Astrocyte (in vitro differentiated cells and primary cell): ENCODE results near the gene LIPC. TPM values are rescaled to one million over a fixed set of nuclear protein-coding genes. Genes with fewer than 3 reads are reported as not detected.

Experiments used
- DNase-seq: peaks from one replicate; pipeline ENCODE4 v3.0.0-alpha.2; 2010; ENCODE audit warnings: low read depth
- FAIRE-seq: peaks from 2 replicates; lab custom pipeline; 2011; peaks lifted over from hg19 to GRCh38; lab: Jason Lieb, UNC
- H2AFZ ChIP-seq: 2 replicates; pipeline ENCODE4 v1.6.0; 2012; ENCODE audit warnings: low read depth, low read length, inconsistent platforms
- H3K27ac ChIP-seq: 2 replicates; pipeline ENCODE4 v1.5.1; 2011; ENCODE audit warnings: low read depth, low read length, inconsistent platforms
- H3K27me3 ChIP-seq: 2 replicates; pipeline ENCODE4 v1.6.0; 2011; ENCODE audit warnings: low read length, inconsistent platforms; ENCODE audit not compliant: insufficient read depth
- H3K36me3 ChIP-seq: 2 replicates; pipeline ENCODE4 v1.5.1; 2011; ENCODE audit warnings: low read length, inconsistent platforms; ENCODE audit not compliant: insufficient read depth
- H3K4me1 ChIP-seq: 2 replicates; pipeline ENCODE4 v1.5.1; 2011; ENCODE audit warnings: low read length, inconsistent platforms; ENCODE audit not compliant: insufficient read depth
- H3K4me2 ChIP-seq: 2 replicates; pipeline ENCODE4 v1.6.0; 2012; ENCODE audit warnings: low read length, inconsistent platforms
- H3K4me3 ChIP-seq: 2 replicates; pipeline ENCODE4 v1.5.1; 2011; ENCODE audit warnings: low read depth, mild to moderate bottlenecking, low read length, inconsistent platforms; ENCODE audit not compliant: insufficient read depth
- H3K79me2 ChIP-seq: 2 replicates; pipeline ENCODE4 v1.6.0; 2012; ENCODE audit warnings: mild to moderate bottlenecking, low read length, inconsistent platforms; ENCODE audit not compliant: insufficient read depth
- H3K9ac ChIP-seq: 2 replicates; pipeline ENCODE4 v1.6.0; 2012; ENCODE audit warnings: mild to moderate bottlenecking, low read length, inconsistent platforms
- H3K9me3 ChIP-seq: 2 replicates; pipeline ENCODE4 v1.5.1; 2012; ENCODE audit warnings: low read depth, mild to moderate bottlenecking, low read length, inconsistent platforms; ENCODE audit not compliant: insufficient read depth
- H4K20me1 ChIP-seq: 2 replicates; pipeline ENCODE4 v1.6.0; 2012; ENCODE audit warnings: low read length, inconsistent platforms; ENCODE audit not compliant: insufficient read depth
- H3K27ac Mint-ChIP-seq: one replicate; pipeline ENCODE4 v1.8.0; 2021; ENCODE audit warnings: mild to moderate bottlenecking, mixed read lengths; ENCODE audit not compliant: unreplicated experiment
- H3K27me3 Mint-ChIP-seq: one replicate; pipeline ENCODE4 v1.8.0; 2021; ENCODE audit warnings: low read depth, mixed read lengths; ENCODE audit not compliant: unreplicated experiment
- H3K36me3 Mint-ChIP-seq: one replicate; pipeline ENCODE4 v1.8.0; 2021; ENCODE audit warnings: low read depth, mixed read lengths; ENCODE audit not compliant: unreplicated experiment
- H3K4me1 Mint-ChIP-seq: one replicate; pipeline ENCODE4 v1.8.0; 2021; ENCODE audit warnings: low read depth, mixed read lengths; ENCODE audit not compliant: unreplicated experiment
- H3K4me3 Mint-ChIP-seq: one replicate; pipeline ENCODE4 v1.8.0; 2021; ENCODE audit warnings: mild to moderate bottlenecking, moderate library complexity, mixed read lengths; ENCODE audit not compliant: unreplicated experiment
- H3K9me3 Mint-ChIP-seq: one replicate; pipeline ENCODE4 v1.8.0; 2021; ENCODE audit warnings: mild to moderate bottlenecking, mixed read lengths; ENCODE audit not compliant: unreplicated experiment
- CTCF ChIP-seq: IDR thresholded peaks from 2 replicates; pipeline ENCODE4 v1.5.1; 2011; ENCODE audit warnings: low read depth, mild to moderate bottlenecking, inconsistent platforms, low read length, moderate library complexity; ENCODE audit not compliant: insufficient read depth
- EZH2 ChIP-seq: IDR thresholded peaks from 2 replicates; pipeline ENCODE4 v1.6.1; 2012; ENCODE audit warnings: mild to moderate bottlenecking, low read length, inconsistent platforms; ENCODE audit not compliant: insufficient read depth
- total RNA-seq: library from RNA; stranded (reverse); gene quantifications from 2 replicates; pipeline ENCODE4 v1.2.1, GENCODE V29; 2021

The LIPC gene
- total RNA-seq, 1 donor from 2014 or later, result not detected

- Mint-ChIP-seq H3K27me3 (peaks cover 2% of the 10 kb centered on the region), H3K4me3 (no peak overlapping the region), H3K36me3 (no peaks in the 10 kb centered on the region), H3K4me1 (peaks cover 35% of the 10 kb centered on the region), H3K27ac (no peak overlapping the region), H3K9me3 (no peaks in the 10 kb centered on the region)
- H4K20me1 ChIP-seq, result no peaks in the 10 kb centered on the region
- H3K4me1 ChIP-seq, result peaks cover 24% of the 10 kb centered on the region
- no peak overlapping the region for H2AFZ ChIP-seq
- no peaks in the 10 kb centered on the region for H3K36me3 ChIP-seq
- no peak overlapping the region for H3K27ac ChIP-seq
- no peak overlapping the region for H3K4me2 ChIP-seq
- H3K79me2 ChIP-seq, result no peaks in the 10 kb centered on the region
- DNase-seq, result no peak
- TF ChIP-seq EZH2, result no peak
- no peak for TF ChIP-seq CTCF
- no peak overlapping the region for H3K9ac ChIP-seq
- FAIRE-seq, result no peak
- no peak overlapping the region for H3K4me3 ChIP-seq
- no peaks in the 10 kb centered on the region for H3K27me3 ChIP-seq
- no peaks in the 10 kb centered on the region for H3K9me3 ChIP-seq
Measured at GRCh38 chr15:58438111-58438510, 6.3 kb downstream of the LIPC start.

GRCh38 chr15:58438956-58439355 lies 7.2 kb downstream of the LIPC start:
- no peak overlapping the region for H3K4me3 Mint-ChIP-seq
- no peak overlapping the region for H3K4me2 ChIP-seq
- H3K36me3 Mint-ChIP-seq, result no peaks in the 10 kb centered on the region
- H3K27me3 Mint-ChIP-seq, result peaks cover 2% of the 10 kb centered on the region
- peak; percentile 23 for TF ChIP-seq CTCF
- no peak for TF ChIP-seq EZH2
- no peaks in the 10 kb centered on the region for H3K27me3 ChIP-seq
- H3K79me2 ChIP-seq, result no peaks in the 10 kb centered on the region
- no peak overlapping the region for H3K4me3 ChIP-seq
- peaks cover 24% of the 10 kb centered on the region for H3K4me1 ChIP-seq
- H3K9me3 Mint-ChIP-seq, result peaks cover 5% of the 10 kb centered on the region
- no peak for FAIRE-seq
- no peak overlapping the region for H3K27ac ChIP-seq
- no peaks in the 10 kb centered on the region for H3K36me3 ChIP-seq
- no peak overlapping the region for H3K9ac ChIP-seq
- DNase-seq, result peak; percentile 37
- H3K4me1 Mint-ChIP-seq, result peaks cover 36% of the 10 kb centered on the region
- H3K27ac Mint-ChIP-seq, result no peak overlapping the region
- no peaks in the 10 kb centered on the region for H3K9me3 ChIP-seq
- H4K20me1 ChIP-seq, result no peaks in the 10 kb centered on the region
- H2AFZ ChIP-seq, result no peak overlapping the region

- FAIRE-seq (peak; percentile 55), DNase-seq (peak; percentile 64)
- no peak overlapping the region for H2AFZ ChIP-seq
- peaks cover 2% of the 10 kb centered on the region for H3K27me3 Mint-ChIP-seq
- no peaks in the 10 kb centered on the region for H3K36me3 ChIP-seq
- peaks cover 27% of the 10 kb centered on the region for H3K4me1 ChIP-seq
- H3K4me2 ChIP-seq, result peak overlapping the region; percentile 47
- H3K27ac Mint-ChIP-seq, result peak overlapping the region; percentile 34
- H3K4me3 Mint-ChIP-seq, result peak overlapping the region; percentile 40
- H3K27me3 ChIP-seq, result peaks cover 3% of the 10 kb centered on the region
- peaks cover 5% of the 10 kb centered on the region for H3K9me3 Mint-ChIP-seq
- no peaks in the 10 kb centered on the region for H3K36me3 Mint-ChIP-seq
- H3K9ac ChIP-seq, result peak overlapping the region; percentile 30
- peak overlapping the region; percentile 45 for H3K27ac ChIP-seq
- no peaks in the 10 kb centered on the region for H4K20me1 ChIP-seq
- H3K4me3 ChIP-seq, result no peak overlapping the region
- TF ChIP-seq CTCF (no peak), EZH2 (no peak)
- no peaks in the 10 kb centered on the region for H3K79me2 ChIP-seq
- peaks cover 41% of the 10 kb centered on the region for H3K4me1 Mint-ChIP-seq
- no peaks in the 10 kb centered on the region for H3K9me3 ChIP-seq
Measured at GRCh38 chr15:58440158-58440910, 8.5 kb downstream of the LIPC start.
